Measurements from ENCODE around the gene CFAP43. TPM values are rescaled to one million over a fixed set of nuclear protein-coding genes. Genes with fewer than 3 reads are reported as not detected.

The CFAP43 gene
- total RNA-seq, 1 donor from 2014 or later: 0.63 TPM

- H3K4me1 Mint-ChIP-seq: peaks cover 8% of the 10 kb centered on the region
- peaks cover 38% of the 10 kb centered on the region for H3K27me3 Mint-ChIP-seq (ENCODE audit: low read depth)
- H3K4me3 Mint-ChIP-seq: peak overlapping the region; percentile 95
- peaks cover 4% of the 10 kb centered on the region for H3K9me3 Mint-ChIP-seq
- no peaks in the 10 kb centered on the region for H3K36me3 Mint-ChIP-seq (ENCODE audit: low read depth)
- DNase-seq (ENCODE audit: low read depth, low spot score): no peak
- H3K27ac Mint-ChIP-seq (ENCODE audit: unreplicated experiment): peak overlapping the region; percentile 35
- TF ChIP-seq CTCF (conservative IDR thresholded peaks at IDR 0.05): no peak
These were observed 494 bp upstream of the CFAP43 start for GRCh38 chr10:104232613-104233102.

- Mint-ChIP-seq H3K9me3 (peaks cover 4% of the 10 kb centered on the region), H3K36me3 (ENCODE audit: low read depth) (no peaks in the 10 kb centered on the region), H3K27ac (ENCODE audit: unreplicated experiment) (no peak overlapping the region), H3K4me3 (peak overlapping the region; percentile 95), H3K4me1 (peaks cover 8% of the 10 kb centered on the region), H3K27me3 (ENCODE audit: low read depth) (peaks cover 39% of the 10 kb centered on the region)
- DNase-seq (ENCODE audit: low read depth, low spot score): no peak
- TF ChIP-seq CTCF (conservative IDR thresholded peaks at IDR 0.05): no peak
These were observed 1.7 kb downstream of the CFAP43 start for GRCh38 chr10:104230490-104230889.

- TF ChIP-seq CTCF (conservative IDR thresholded peaks at IDR 0.05): no peak
- Mint-ChIP-seq H3K27ac (ENCODE audit: unreplicated experiment) (no peak overlapping the region), H3K9me3 (no peaks in the 10 kb centered on the region), H3K4me1 (no peaks in the 10 kb centered on the region), H3K27me3 (ENCODE audit: low read depth) (peaks cover 36% of the 10 kb centered on the region), H3K4me3 (no peak overlapping the region), H3K36me3 (ENCODE audit: low read depth) (no peaks in the 10 kb centered on the region)
- DNase-seq (ENCODE audit: low read depth, low spot score): no peak
These were observed 8.9 kb downstream of the CFAP43 start for GRCh38 chr10:104223304-104223703.

GRCh38 chr10:104220522-104220921, 11.6 kb downstream of the CFAP43 start:
- no peaks in the 10 kb centered on the region for H3K4me1 Mint-ChIP-seq
- no peak for DNase-seq (ENCODE audit: low read depth, low spot score)

GRCh38 chr10:104218751-104219150, 13.4 kb downstream of the CFAP43 start:
- Mint-ChIP-seq H3K27ac (ENCODE audit: unreplicated experiment) (no peak overlapping the region), H3K9me3 (no peaks in the 10 kb centered on the region), H3K36me3 (ENCODE audit: low read depth) (no peaks in the 10 kb centered on the region), H3K4me3 (no peak overlapping the region), H3K4me1 (no peaks in the 10 kb centered on the region), H3K27me3 (ENCODE audit: low read depth) (peaks cover 17% of the 10 kb centered on the region)
- TF ChIP-seq CTCF (conservative IDR thresholded peaks at IDR 0.05): no peak
- DNase-seq (ENCODE audit: low read depth, low spot score): no peak

More at GRCh38 chr10:104220522-104220921, 11.6 kb downstream of the CFAP43 start:
- Mint-ChIP-seq H3K27ac (ENCODE audit: unreplicated experiment) (no peak overlapping the region), H3K9me3 (no peaks in the 10 kb centered on the region), H3K27me3 (ENCODE audit: low read depth) (peaks cover 23% of the 10 kb centered on the region), H3K36me3 (ENCODE audit: low read depth) (no peaks in the 10 kb centered on the region), H3K4me3 (no peak overlapping the region)
- TF ChIP-seq CTCF (conservative IDR thresholded peaks at IDR 0.05): no peak
